Stimulated activated naive CD8-positive, alpha-beta T cell treated with anti-CD3 and anti-CD28 coated beads, Interleukin-15, amount 100 ng/mL, for 72 hours (primary cell): ENCODE measurements around the gene CLNK.

Source experiments
- ATAC-seq: fragments of 150-1000 bp; cut with Tn5 transposase; 2 replicates; pipeline ENCODE4 v1.10.0; 2021; ENCODE audit warnings: mild to moderate bottlenecking, moderate library complexity
- DNase-seq, 2 donors: peaks; one replicate each; pipeline ENCODE4 v3.0.0; 2021 to 2022
- H3K27ac Mint-ChIP-seq, 2 donors: one replicate each; pipeline ENCODE4 v1.8.0; 2022; ENCODE audit warnings: mild to moderate bottlenecking in 2 of 2, mixed read lengths in 2 of 2, moderate library complexity in 2 of 2
- H3K27me3 Mint-ChIP-seq: one replicate; pipeline ENCODE4 v1.8.0; 2022; ENCODE audit warnings: mixed read lengths
- H3K4me1 Mint-ChIP-seq: one replicate; pipeline ENCODE4 v1.8.0; 2022; ENCODE audit warnings: mild to moderate bottlenecking, mixed read lengths
- H3K4me3 Mint-ChIP-seq, 2 donors: one replicate each; pipeline ENCODE4 v1.8.0; 2022; ENCODE audit warnings: mild to moderate bottlenecking in 2 of 2, mixed read lengths in 2 of 2, moderate library complexity in 1 of 2
- H3K9me3 Mint-ChIP-seq, 2 donors: one replicate each; pipeline ENCODE4 v1.8.0; 2022; ENCODE audit warnings: mixed read lengths in 2 of 2

CLNK gene

DNA sequence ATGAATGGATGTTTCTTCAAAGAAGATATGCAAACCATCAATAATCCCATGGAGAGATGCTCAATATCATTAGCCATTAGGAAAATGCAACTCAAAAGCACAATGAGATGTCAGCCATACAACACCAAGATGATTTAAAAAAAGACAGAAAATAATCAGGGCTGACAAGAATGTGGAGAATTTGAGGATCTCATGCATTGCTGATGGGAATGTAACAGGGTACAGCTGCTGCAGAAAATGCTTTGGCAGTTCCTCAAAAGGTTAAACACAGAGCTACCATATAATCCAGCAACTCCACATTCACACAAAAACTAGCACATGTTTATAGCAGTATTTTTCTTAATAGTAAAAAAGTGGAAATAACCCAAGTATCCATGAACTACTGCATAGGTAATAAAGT, 116.8 kb downstream of the CLNK start:
- Mint-ChIP-seq H3K27ac (no peak overlapping the region), H3K4me3 (no peak overlapping the region), H3K9me3 (no peaks in the 10 kb centered on the region), H3K4me1 (no peaks in the 10 kb centered on the region), H3K27me3 (peaks cover 3% of the 10 kb centered on the region)
- ATAC-seq: no peak
- DNase-seq: no peak

- DNase-seq: no peak
- no peaks in the 10 kb centered on the region for H3K9me3 Mint-ChIP-seq
- ATAC-seq: no peak
- no peaks in the 10 kb centered on the region for H3K4me1 Mint-ChIP-seq
- H3K4me3 Mint-ChIP-seq: no peak overlapping the region
- no peak overlapping the region for H3K27ac Mint-ChIP-seq
- H3K27me3 Mint-ChIP-seq: peaks cover 7% of the 10 kb centered on the region
Measured at GRCh38 chr4:10565166-10565780, 119.3 kb downstream of the CLNK start.

DNA sequence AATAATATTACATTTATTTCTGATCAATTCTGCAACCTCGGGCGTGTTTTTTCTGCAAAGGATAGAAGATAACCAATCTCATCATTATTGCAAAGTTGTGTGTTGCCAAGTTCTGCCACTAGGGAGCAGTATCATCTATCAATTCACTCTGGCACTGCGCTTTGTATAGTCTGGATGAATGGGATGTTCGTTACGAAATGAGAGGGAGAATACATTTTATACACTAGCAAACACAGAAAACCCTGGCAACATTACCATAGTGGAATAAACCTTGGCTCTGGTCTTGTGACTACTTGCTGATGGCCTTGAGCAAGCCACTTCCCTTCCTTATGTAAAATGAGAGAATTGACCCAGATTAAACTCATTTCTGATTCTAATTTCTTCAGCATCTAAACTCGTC, 129.9 kb downstream of the CLNK start:
- H3K27me3 Mint-ChIP-seq: peaks cover 12% of the 10 kb centered on the region
- H3K9me3 Mint-ChIP-seq: no peaks in the 10 kb centered on the region
- DNase-seq (peak; percentile 24 to 45), ATAC-seq (peak; percentile 62)
- H3K4me1 Mint-ChIP-seq: peaks cover 5% of the 10 kb centered on the region
- H3K27ac Mint-ChIP-seq: no peak overlapping the region
- no peak overlapping the region for H3K4me3 Mint-ChIP-seq

DNA sequence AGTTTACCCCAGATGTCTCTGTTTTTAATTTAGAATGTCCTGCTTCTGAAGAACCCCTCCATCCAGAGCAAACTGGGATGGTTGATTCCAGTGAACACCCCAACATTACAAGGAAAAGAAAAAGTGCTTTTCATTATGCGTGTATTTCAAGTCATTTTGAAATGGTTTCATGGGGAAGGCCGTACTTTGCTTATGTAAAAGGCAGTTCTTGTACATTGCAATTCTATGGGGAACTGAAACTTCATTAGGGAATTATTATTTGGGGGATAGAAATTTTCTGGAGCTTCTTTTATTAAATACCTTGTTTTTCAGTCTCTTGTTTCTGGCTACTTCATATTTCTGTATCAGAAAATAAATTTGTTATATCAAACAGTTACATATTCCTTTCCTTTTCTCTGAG, 130.4 kb downstream of the CLNK start:
- no peak for ATAC-seq
- H3K9me3 Mint-ChIP-seq: no peaks in the 10 kb centered on the region
- H3K27ac Mint-ChIP-seq: no peak overlapping the region
- H3K4me1 Mint-ChIP-seq: peaks cover 5% of the 10 kb centered on the region
- H3K27me3 Mint-ChIP-seq: peaks cover 13% of the 10 kb centered on the region
- no peak overlapping the region for H3K4me3 Mint-ChIP-seq
- no peak for DNase-seq

GRCh38 chr4:10552591-10553280, 131.8 kb downstream of the CLNK start:
- ATAC-seq (no peak), DNase-seq (no peak)
- Mint-ChIP-seq H3K4me3 (no peak overlapping the region), H3K9me3 (no peaks in the 10 kb centered on the region), H3K4me1 (peaks cover 5% of the 10 kb centered on the region), H3K27me3 (peaks cover 20% of the 10 kb centered on the region), H3K27ac (no peak overlapping the region)

- Mint-ChIP-seq H3K27me3 (no peaks in the 10 kb centered on the region), H3K27ac (no peak overlapping the region), H3K4me1 (no peaks in the 10 kb centered on the region), H3K9me3 (no peaks in the 10 kb centered on the region), H3K4me3 (no peak overlapping the region)
- DNase-seq: no peak
- ATAC-seq: no peak
Measured at GRCh38 chr4:10535912-10536311, 148.7 kb downstream of the CLNK start.

GRCh38 chr4:10534820-10535219, 149.7 kb downstream of the CLNK start:
- DNase-seq (no peak), ATAC-seq (no peak)
- no peak overlapping the region for H3K4me3 Mint-ChIP-seq
- no peaks in the 10 kb centered on the region for H3K27me3 Mint-ChIP-seq
- no peak overlapping the region for H3K27ac Mint-ChIP-seq
- H3K4me1 Mint-ChIP-seq: no peaks in the 10 kb centered on the region
- no peaks in the 10 kb centered on the region for H3K9me3 Mint-ChIP-seq

GRCh38 chr4:10532155-10532554, 152.4 kb downstream of the CLNK start:
- no peak overlapping the region for H3K27ac Mint-ChIP-seq
- no peak overlapping the region for H3K4me3 Mint-ChIP-seq
- H3K4me1 Mint-ChIP-seq: no peaks in the 10 kb centered on the region
- DNase-seq (no peak), ATAC-seq (no peak)
- H3K27me3 Mint-ChIP-seq: no peaks in the 10 kb centered on the region
- H3K9me3 Mint-ChIP-seq: no peaks in the 10 kb centered on the region

DNA sequence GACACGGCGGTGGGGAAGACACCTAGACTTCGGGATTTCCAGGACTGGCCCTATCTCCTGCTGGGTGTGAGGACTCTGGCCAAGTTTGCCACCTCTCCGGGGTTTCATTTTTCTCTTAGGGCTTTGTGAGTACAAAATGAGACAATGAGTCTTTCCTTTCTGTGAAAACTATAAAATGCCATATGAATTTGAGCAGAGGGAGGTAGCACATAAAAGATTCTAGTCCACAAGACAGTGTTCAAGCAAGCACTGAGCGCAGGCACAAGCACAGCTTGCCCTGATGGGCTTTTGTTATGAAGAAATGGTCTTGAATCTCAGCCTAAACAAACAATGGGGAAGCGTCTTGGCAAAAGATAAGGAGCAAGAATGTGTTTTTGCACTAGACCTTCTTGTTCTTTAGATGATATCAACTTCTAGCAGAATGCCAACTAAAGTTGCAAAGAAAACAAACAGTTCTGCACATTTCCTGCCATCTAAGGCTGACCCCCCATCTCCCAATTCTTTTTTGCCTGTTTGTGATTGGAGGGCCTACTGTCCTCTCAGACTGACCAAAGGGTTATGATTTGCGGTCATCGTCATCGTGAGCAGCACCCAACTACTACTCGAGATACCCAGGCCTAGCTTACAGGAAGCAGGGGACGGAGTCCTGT, 154.3 kb downstream of the CLNK start:
- H3K9me3 Mint-ChIP-seq: no peaks in the 10 kb centered on the region
- no peak overlapping the region for H3K4me3 Mint-ChIP-seq
- H3K27me3 Mint-ChIP-seq: no peaks in the 10 kb centered on the region
- H3K27ac Mint-ChIP-seq: no peak overlapping the region
- H3K4me1 Mint-ChIP-seq: no peaks in the 10 kb centered on the region
- no peak for ATAC-seq
- no peak for DNase-seq

- Mint-ChIP-seq H3K4me1 (no peaks in the 10 kb centered on the region), H3K9me3 (no peaks in the 10 kb centered on the region), H3K27ac (no peak overlapping the region), H3K27me3 (no peaks in the 10 kb centered on the region), H3K4me3 (no peak overlapping the region)
- DNase-seq: no peak
- no peak for ATAC-seq
Measured at GRCh38 chr4:10529291-10530136, 155.1 kb downstream of the CLNK start.

DNA sequence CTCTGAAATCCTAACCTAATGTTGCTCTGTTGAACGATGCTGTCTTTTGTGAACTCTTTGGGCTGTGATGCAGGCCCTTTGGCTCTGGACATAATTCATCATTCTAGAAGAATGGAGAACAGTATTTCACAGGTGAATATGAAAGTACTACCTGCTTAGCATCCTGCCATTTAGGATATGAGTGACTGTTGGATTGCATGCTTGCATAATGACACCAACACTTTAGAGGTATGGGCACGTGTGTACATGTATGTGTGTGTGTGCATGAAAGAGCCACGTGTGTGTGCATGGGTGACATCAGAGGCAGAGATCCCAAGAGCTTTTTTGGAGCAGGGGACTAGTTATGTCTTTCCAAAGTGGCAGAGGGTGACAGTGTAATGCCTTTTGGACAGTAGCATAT, 157.1 kb downstream of the CLNK start:
- H3K4me1 Mint-ChIP-seq: no peaks in the 10 kb centered on the region
- no peaks in the 10 kb centered on the region for H3K27me3 Mint-ChIP-seq
- H3K9me3 Mint-ChIP-seq: no peaks in the 10 kb centered on the region
- ATAC-seq (no peak), DNase-seq (no peak)
- no peak overlapping the region for H3K4me3 Mint-ChIP-seq
- H3K27ac Mint-ChIP-seq: no peak overlapping the region

DNA sequence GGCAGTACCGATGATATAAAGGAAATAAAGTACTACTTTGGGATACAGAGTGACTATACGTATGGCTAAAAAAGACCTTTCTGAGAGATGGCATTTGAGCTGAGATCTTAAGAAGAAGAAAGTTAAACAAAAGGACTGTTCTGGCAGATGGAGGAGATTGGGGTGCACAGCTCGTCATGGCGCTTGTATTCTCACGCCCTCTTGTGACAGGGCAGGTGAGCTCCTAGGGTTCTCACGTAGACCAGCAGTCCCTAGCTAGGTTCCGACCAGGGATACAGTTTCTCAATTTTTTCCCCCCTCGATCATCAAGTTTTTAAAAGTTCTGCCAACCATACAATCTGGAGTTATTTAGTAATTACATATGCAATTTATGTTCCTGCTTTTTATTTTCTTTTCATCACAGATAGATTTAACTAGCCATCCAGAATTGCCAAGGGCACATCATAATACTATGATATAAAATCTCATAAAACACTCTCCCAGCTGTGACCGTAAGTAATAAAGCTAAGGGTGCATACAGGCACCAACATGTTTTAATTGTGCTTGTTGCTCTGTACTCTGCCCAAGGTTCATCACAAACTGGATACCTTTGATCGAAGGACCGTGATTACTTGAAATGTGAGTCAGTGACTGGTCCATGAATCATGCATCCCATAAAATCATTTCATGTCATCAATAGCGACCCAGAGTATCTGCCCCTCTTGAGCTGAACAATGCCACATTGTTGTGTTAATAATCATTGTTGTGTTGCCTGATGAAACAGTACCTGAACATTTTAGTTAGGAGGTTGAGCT, 157.9 kb downstream of the CLNK start:
- Mint-ChIP-seq H3K4me1 (no peaks in the 10 kb centered on the region), H3K9me3 (no peaks in the 10 kb centered on the region), H3K27ac (no peak overlapping the region), H3K27me3 (no peaks in the 10 kb centered on the region), H3K4me3 (no peak overlapping the region)
- DNase-seq (no peak), ATAC-seq (no peak)

- Mint-ChIP-seq H3K27me3 (no peaks in the 10 kb centered on the region), H3K9me3 (no peaks in the 10 kb centered on the region), H3K4me3 (no peak overlapping the region), H3K4me1 (no peaks in the 10 kb centered on the region), H3K27ac (no peak overlapping the region)
- no peak for DNase-seq
- no peak for ATAC-seq
Measured at GRCh38 chr4:10524196-10524833, 160.3 kb downstream of the CLNK start.

- DNase-seq (no peak), ATAC-seq (no peak)
- Mint-ChIP-seq H3K4me1 (no peaks in the 10 kb centered on the region), H3K27me3 (no peaks in the 10 kb centered on the region), H3K9me3 (no peaks in the 10 kb centered on the region), H3K27ac (no peak overlapping the region), H3K4me3 (no peak overlapping the region)
Measured at GRCh38 chr4:10521424-10521823, 163.1 kb downstream of the CLNK start.

- Mint-ChIP-seq H3K27ac (no peak overlapping the region), H3K4me1 (peaks cover 5% of the 10 kb centered on the region), H3K27me3 (no peaks in the 10 kb centered on the region), H3K4me3 (no peak overlapping the region), H3K9me3 (peaks cover 0 to 11% of the 10 kb centered on the region in 2 donors)
- ATAC-seq (no peak), DNase-seq (no peak)
Measured at GRCh38 chr4:10509733-10510132, 174.8 kb downstream of the CLNK start.
